ENCODE results near the gene SHISA6. TPM values are rescaled to one million over a fixed set of nuclear protein-coding genes. Genes with fewer than 3 reads are reported as not detected.

Gene SHISA6
- total RNA-seq, 1 donor from 2014 or later = not detected

DNA sequence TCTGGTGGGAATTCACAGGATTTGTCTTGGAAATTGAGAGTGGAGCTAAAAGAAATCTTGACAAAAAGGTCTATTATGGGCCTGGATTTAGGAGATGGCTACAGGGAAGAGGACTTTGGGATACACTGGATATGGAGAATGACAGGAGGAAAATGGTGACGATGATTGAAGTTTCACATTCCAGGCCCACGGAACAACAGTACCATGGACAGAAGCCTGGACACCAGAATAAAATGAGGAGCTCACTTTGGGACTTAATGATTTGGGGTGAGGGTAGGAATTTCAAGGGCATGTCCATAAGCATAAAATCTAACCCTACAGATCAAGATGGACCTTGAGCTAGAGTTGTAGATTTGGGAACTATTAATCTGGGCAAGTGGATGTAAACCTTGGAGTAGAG, 309.4 kb downstream of the SHISA6 start:
- Mint-ChIP-seq H3K4me1 (ENCODE audit: low read depth) (no peaks in the 10 kb centered on the region), H3K27me3 (ENCODE audit: insufficient read depth) (no peaks in the 10 kb centered on the region), H3K9me3 (peaks cover 17% of the 10 kb centered on the region), H3K4me3 (no peak overlapping the region), H3K27ac (no peak overlapping the region), H3K36me3 (ENCODE audit: low read depth) (no peaks in the 10 kb centered on the region)
- no peak for DNase-seq (ENCODE audit: low spot score)
- intact Hi-C loops (cut with micrococcal nuclease) = no loop called here

DNA sequence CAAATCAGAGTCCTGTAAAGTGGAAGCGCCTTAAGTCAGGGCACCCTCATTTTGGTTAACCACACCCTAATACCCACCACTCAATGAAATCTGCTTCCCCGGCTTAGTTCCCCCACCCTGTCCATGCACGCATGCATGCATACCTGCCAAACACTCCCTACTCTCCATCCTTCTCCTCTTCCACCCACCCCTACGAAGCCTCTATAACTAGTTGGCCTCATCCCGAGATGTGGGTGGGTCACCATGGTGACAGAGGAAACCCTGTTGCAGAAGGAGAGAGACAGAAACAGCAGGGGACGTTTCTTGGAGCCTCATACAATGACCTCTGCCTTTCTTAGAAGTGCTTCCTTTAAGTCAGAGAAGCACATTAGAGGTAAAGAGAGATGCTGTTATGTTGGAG, 310.4 kb downstream of the SHISA6 start:
- DNase-seq (ENCODE audit: low spot score) = no peak
- Mint-ChIP-seq H3K4me3 (no peak overlapping the region), H3K9me3 (peaks cover 20% of the 10 kb centered on the region), H3K4me1 (ENCODE audit: low read depth) (no peaks in the 10 kb centered on the region), H3K27me3 (ENCODE audit: insufficient read depth) (no peaks in the 10 kb centered on the region), H3K27ac (no peak overlapping the region), H3K36me3 (ENCODE audit: low read depth) (no peaks in the 10 kb centered on the region)
- intact Hi-C loops (cut with micrococcal nuclease) = no loop called here

DNA sequence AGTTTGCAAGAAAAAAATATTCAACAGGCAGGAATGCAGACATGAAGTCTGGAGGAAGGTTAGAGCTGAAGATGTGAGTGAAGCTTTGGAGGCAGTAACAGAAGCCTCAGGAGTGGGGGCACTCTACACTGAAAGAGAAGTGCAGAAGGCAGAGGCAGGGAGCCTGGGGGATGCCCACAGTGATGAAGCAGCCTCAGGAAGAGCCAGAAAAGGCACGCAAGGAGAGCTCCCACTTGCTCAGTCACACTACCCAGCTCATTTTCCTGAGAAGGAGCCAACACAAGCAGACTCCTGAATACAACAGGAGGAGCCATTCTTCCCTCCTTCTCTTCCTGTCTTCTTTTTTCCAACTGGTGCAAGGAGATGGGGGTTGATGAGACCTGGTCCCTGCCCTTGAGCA, 312.1 kb downstream of the SHISA6 start:
- intact Hi-C loops (cut with micrococcal nuclease) = no loop called here
- H3K27me3 Mint-ChIP-seq (ENCODE audit: insufficient read depth) = no peaks in the 10 kb centered on the region
- no peak for DNase-seq (ENCODE audit: low spot score)
- no peak overlapping the region for H3K27ac Mint-ChIP-seq
- no peaks in the 10 kb centered on the region for H3K36me3 Mint-ChIP-seq (ENCODE audit: low read depth)
- H3K4me1 Mint-ChIP-seq (ENCODE audit: low read depth) = no peaks in the 10 kb centered on the region
- no peak overlapping the region for H3K4me3 Mint-ChIP-seq
- peaks cover 28% of the 10 kb centered on the region for H3K9me3 Mint-ChIP-seq

DNA sequence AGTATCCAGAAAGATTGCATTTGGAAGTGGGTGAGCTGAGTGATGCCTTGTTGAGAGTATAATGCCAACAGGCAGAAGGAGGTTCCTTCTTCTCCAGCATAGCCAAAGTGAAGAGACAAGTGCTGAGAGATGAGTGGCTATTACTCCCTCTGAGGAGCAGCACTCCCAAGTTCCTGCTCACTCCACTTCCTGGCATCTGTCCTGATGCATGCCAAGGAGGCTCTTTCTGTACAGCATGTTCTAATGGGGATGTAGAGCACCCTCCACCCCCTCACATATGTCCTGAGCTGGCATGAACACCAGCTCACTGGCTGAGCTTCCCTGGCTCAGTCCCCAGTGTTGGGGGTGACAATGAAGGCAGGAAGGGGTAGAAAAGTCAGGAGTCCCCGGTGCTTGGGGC, 313.0 kb downstream of the SHISA6 start:
- intact Hi-C loops (cut with micrococcal nuclease) = no loop called here

GRCh38 chr17:11554542-11554941, 313.5 kb downstream of the SHISA6 start:
- DNase-seq (ENCODE audit: low spot score) = no peak
- Mint-ChIP-seq H3K36me3 (ENCODE audit: low read depth) (no peaks in the 10 kb centered on the region), H3K27ac (no peak overlapping the region), H3K27me3 (ENCODE audit: insufficient read depth) (no peaks in the 10 kb centered on the region), H3K4me1 (ENCODE audit: low read depth) (no peaks in the 10 kb centered on the region), H3K9me3 (peaks cover 28% of the 10 kb centered on the region), H3K4me3 (no peak overlapping the region)
- intact Hi-C loops (cut with micrococcal nuclease) = no loop called here

More for the DNA sequence above, 313.0 kb downstream of the SHISA6 start:
- no peaks in the 10 kb centered on the region for H3K36me3 Mint-ChIP-seq (ENCODE audit: low read depth)
- H3K27ac Mint-ChIP-seq = no peak overlapping the region
- no peak for DNase-seq (ENCODE audit: low spot score)
- no peaks in the 10 kb centered on the region for H3K27me3 Mint-ChIP-seq (ENCODE audit: insufficient read depth)
- no peak overlapping the region for H3K4me3 Mint-ChIP-seq
- H3K9me3 Mint-ChIP-seq = peaks cover 28% of the 10 kb centered on the region
- H3K4me1 Mint-ChIP-seq (ENCODE audit: low read depth) = no peaks in the 10 kb centered on the region

DNA sequence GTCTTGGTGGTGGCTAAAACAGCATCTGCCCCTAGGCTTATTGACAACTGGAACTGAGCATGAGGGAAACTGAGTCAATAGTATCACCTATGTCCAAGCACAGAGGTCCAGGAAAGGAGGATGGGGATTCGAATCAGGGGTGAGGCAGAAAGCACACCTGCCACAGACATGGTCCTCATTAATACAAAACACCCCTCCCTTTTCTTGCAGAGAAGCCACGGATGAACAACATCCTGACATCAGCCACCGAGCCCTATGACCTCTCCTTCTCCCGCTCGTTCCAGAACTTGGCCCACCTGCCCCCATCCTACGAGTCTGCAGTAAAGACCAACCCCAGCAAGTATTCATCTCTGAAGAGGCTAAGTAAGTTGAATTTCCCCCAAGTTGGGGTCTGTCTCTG, 314.5 kb downstream of the SHISA6 start:
- Mint-ChIP-seq H3K9me3 (peaks cover 24% of the 10 kb centered on the region), H3K4me1 (ENCODE audit: low read depth) (no peaks in the 10 kb centered on the region), H3K27me3 (ENCODE audit: insufficient read depth) (no peaks in the 10 kb centered on the region), H3K27ac (no peak overlapping the region), H3K36me3 (ENCODE audit: low read depth) (no peaks in the 10 kb centered on the region), H3K4me3 (no peak overlapping the region)
- intact Hi-C loops (cut with micrococcal nuclease) = no loop called here
- no peak for DNase-seq (ENCODE audit: low spot score)

DNA sequence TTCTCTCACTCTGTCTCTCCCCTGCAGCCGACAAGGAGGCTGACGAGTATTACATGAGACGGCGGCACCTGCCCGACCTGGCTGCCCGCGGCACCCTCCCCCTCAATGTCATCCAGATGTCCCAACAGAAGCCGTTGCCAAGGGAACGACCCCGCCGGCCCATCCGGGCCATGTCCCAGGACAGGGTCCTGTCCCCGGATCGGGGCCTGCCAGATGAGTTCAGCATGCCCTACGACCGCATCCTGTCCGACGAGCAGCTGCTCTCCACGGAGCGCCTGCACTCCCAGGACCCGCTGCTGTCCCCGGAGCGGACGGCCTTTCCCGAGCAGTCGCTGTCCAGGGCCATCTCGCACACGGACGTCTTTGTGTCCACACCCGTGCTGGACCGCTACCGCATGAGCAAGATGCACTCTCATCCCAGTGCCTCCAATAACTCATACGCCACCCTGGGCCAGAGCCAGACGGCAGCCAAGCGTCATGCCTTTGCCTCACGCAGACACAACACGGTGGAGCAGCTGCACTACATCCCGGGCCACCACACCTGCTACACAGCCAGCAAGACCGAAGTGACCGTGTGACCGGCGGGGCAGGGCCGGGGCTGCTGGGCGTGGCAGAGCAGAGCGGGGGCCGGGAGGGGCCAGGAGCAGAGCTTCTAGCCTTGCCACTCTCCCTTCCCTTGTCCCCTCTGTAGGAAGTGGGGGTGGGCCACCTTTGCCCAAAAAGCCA, 316.9 kb downstream of the SHISA6 start:
- no peak for DNase-seq (ENCODE audit: low spot score)
- H3K27me3 Mint-ChIP-seq (ENCODE audit: insufficient read depth) = no peaks in the 10 kb centered on the region
- no peaks in the 10 kb centered on the region for H3K36me3 Mint-ChIP-seq (ENCODE audit: low read depth)
- peaks cover 25% of the 10 kb centered on the region for H3K9me3 Mint-ChIP-seq
- no peak overlapping the region for H3K4me3 Mint-ChIP-seq
- no peaks in the 10 kb centered on the region for H3K4me1 Mint-ChIP-seq (ENCODE audit: low read depth)
- H3K27ac Mint-ChIP-seq = no peak overlapping the region
- intact Hi-C loops (cut with micrococcal nuclease) = no loop called here

- H3K27me3 Mint-ChIP-seq (ENCODE audit: insufficient read depth) = no peaks in the 10 kb centered on the region
- DNase-seq (ENCODE audit: low spot score) = no peak
- no peaks in the 10 kb centered on the region for H3K4me1 Mint-ChIP-seq (ENCODE audit: low read depth)
- peaks cover 22% of the 10 kb centered on the region for H3K9me3 Mint-ChIP-seq
- no peaks in the 10 kb centered on the region for H3K36me3 Mint-ChIP-seq (ENCODE audit: low read depth)
- intact Hi-C loops (cut with micrococcal nuclease) = no loop called here
- H3K27ac Mint-ChIP-seq = no peak overlapping the region
- H3K4me3 Mint-ChIP-seq = no peak overlapping the region
These were observed 317.7 kb downstream of the SHISA6 start for GRCh38 chr17:11558681-11559234.

DNA sequence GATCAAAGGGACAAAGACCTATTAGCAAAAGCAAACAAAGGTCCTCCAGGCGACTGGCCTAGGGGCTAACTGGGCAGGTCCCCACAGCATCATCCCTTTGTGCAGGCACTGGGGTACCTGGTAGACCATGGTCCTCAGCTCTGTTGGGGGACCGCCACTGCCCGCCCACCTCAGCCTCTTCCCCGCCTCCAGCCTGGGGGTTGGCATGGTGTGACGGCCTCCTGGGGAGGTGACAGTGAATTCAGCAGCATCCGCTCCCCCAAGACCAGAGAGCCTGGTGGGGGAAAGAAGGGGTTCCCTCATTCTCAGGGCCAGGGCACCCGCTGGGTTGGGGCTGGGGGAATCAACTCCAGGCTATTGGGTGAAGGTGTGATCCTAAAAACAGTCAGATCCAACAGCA, 318.6 kb downstream of the SHISA6 start:
- no peaks in the 10 kb centered on the region for H3K36me3 Mint-ChIP-seq (ENCODE audit: low read depth)
- DNase-seq (ENCODE audit: low spot score) = no peak
- no peak overlapping the region for H3K4me3 Mint-ChIP-seq
- peaks cover 24% of the 10 kb centered on the region for H3K9me3 Mint-ChIP-seq
- intact Hi-C loops (cut with micrococcal nuclease) = no loop called here
- no peaks in the 10 kb centered on the region for H3K27me3 Mint-ChIP-seq (ENCODE audit: insufficient read depth)
- no peak overlapping the region for H3K27ac Mint-ChIP-seq
- H3K4me1 Mint-ChIP-seq (ENCODE audit: low read depth) = no peaks in the 10 kb centered on the region

- intact Hi-C loops (cut with micrococcal nuclease) = no loop called here
- Mint-ChIP-seq H3K9me3 (peaks cover 17% of the 10 kb centered on the region), H3K27me3 (ENCODE audit: insufficient read depth) (no peaks in the 10 kb centered on the region), H3K4me3 (no peak overlapping the region), H3K4me1 (ENCODE audit: low read depth) (no peaks in the 10 kb centered on the region), H3K36me3 (ENCODE audit: low read depth) (no peaks in the 10 kb centered on the region), H3K27ac (no peak overlapping the region)
- no peak for DNase-seq (ENCODE audit: low spot score)
These were observed 320.3 kb downstream of the SHISA6 start for GRCh38 chr17:11561281-11561680.

DNA sequence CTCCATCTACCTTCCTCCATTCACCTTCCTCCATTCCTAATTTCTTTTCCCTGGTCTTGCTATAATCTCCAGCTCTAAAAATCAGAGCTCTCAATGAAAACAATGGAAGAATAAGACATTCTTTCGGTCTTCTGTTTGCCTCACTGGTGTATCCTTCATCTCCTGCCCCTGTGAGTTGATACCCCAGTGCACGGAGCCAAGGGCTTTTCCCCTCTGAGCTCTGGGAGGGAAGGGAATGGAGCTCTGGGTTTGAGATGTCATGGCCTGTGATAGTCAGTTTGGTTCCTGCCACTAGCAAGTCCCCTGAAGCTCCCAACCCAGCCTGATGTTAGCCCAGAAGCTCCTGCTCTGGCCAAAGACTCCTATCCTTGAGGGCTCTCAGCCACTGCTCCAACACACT, 320.7 kb downstream of the SHISA6 start:
- no peak overlapping the region for H3K27ac Mint-ChIP-seq
- no peaks in the 10 kb centered on the region for H3K36me3 Mint-ChIP-seq (ENCODE audit: low read depth)
- no peak for DNase-seq (ENCODE audit: low spot score)
- no peaks in the 10 kb centered on the region for H3K27me3 Mint-ChIP-seq (ENCODE audit: insufficient read depth)
- no peaks in the 10 kb centered on the region for H3K4me1 Mint-ChIP-seq (ENCODE audit: low read depth)
- intact Hi-C loops (cut with micrococcal nuclease) = no loop called here
- H3K9me3 Mint-ChIP-seq = peaks cover 17% of the 10 kb centered on the region
- H3K4me3 Mint-ChIP-seq = no peak overlapping the region

- Mint-ChIP-seq H3K27ac (no peak overlapping the region), H3K27me3 (ENCODE audit: insufficient read depth) (no peaks in the 10 kb centered on the region), H3K36me3 (ENCODE audit: low read depth) (no peaks in the 10 kb centered on the region), H3K4me1 (ENCODE audit: low read depth) (no peaks in the 10 kb centered on the region), H3K9me3 (peaks cover 20% of the 10 kb centered on the region), H3K4me3 (no peak overlapping the region)
- intact Hi-C loops (cut with micrococcal nuclease) = no loop called here
- DNase-seq (ENCODE audit: low spot score) = no peak
These were observed 323.8 kb downstream of the SHISA6 start for GRCh38 chr17:11564589-11565380.

- Mint-ChIP-seq H3K4me3 (no peak overlapping the region), H3K36me3 (ENCODE audit: low read depth) (no peaks in the 10 kb centered on the region), H3K4me1 (ENCODE audit: low read depth) (no peaks in the 10 kb centered on the region), H3K27ac (no peak overlapping the region), H3K27me3 (ENCODE audit: insufficient read depth) (no peaks in the 10 kb centered on the region), H3K9me3 (peaks cover 20% of the 10 kb centered on the region)
- DNase-seq (ENCODE audit: low spot score) = no peak
- intact Hi-C loops (cut with micrococcal nuclease) = no loop called here
These were observed 324.6 kb downstream of the SHISA6 start for GRCh38 chr17:11565591-11565990.

Data from activated T-helper 1 cell treated with anti-CD3 and anti-CD28 coated beads, Interleukin-12 subunit alpha, Interleukin-12 subunit beta, Interleukin-2, Interleukin-4 antibody, amounts not matched to agents 30 ng/mL and 10 ng/mL and 1 ng/mL, durations not matched to agents 14 hours and 24 hours and 36 hours (primary cell).